AG09319 (cell line): Measurements from ENCODE around the gene MYO3B.

Experiments used
- DNase-seq: peaks from one replicate; pipeline ENCODE4 v3.0.0-alpha.2; 2010; ENCODE audit warnings: low read depth; ENCODE audit errors: extremely low read depth
- CTCF ChIP-seq: IDR thresholded peaks from 2 replicates; pipeline ENCODE4 v1.5.1; 2011; ENCODE audit warnings: low read depth, mild to moderate bottlenecking, inconsistent platforms, low read length, moderate library complexity

The MYO3B gene

DNA sequence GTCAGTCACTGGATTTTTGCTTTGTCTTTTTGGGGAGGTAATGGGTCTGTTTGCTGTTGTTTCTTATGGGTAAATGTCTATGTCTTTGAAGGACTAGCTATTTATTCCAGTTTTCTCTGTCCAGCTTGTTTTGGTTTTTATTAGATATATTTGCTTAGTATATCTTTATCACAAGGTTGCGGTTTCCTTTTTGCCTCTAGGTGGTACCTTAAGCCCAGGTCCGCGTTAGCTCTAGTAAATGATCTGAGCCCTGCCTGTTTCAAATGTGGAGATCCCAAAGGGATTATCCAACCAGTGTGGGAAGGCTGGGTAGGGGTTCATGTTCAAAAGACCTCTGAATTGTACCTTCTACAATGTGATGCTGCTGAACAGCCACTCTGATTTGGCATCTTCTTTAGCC, 114.5 kb downstream of the MYO3B start:
- no peak for DNase-seq
- no peak for TF ChIP-seq CTCF

DNA sequence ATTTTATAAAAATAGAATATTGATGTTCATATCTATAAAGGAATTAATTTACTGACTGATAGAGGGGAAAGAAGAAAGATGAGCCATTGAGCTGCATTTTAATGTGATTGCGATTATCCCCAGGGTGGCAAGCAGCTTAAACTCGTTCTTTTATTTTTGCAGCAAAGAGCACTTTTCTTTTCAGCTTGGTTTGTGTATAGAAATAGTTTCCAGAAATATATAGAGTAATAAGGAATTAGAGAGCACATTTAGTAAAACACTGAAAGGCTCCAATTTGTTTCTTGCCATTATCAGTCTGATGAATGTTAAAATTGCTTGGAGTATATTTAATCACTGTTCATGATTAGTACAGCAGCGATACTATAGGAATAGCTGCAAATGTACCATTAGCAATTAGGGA, 119.5 kb downstream of the MYO3B start:
- no peak for TF ChIP-seq CTCF

DNA sequence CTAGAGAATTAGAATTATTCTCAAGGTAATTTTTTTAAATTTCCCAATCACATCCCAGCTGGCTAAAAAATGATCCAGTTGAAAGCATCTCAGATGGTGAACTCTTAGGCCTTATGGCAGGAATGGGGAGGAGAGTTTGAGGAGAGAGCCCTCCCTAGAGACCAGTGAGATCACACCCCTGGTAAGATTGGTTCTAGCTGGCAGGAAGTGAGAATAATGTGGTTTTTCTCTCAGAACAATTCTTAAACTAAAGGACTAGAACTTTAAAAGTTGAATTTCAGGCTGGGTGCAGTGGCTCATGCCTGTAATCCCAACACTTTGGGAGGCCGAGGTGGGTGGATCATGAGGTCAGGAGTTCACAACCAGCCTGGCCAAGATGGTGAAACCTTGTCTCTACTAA, 120.2 kb downstream of the MYO3B start:
- DNase-seq = no peak
- TF ChIP-seq CTCF = no peak

More for the DNA sequence above, 119.5 kb downstream of the MYO3B start:
- DNase-seq = no peak

- no peak for TF ChIP-seq CTCF
- no peak for DNase-seq
Observed at GRCh38 chr2:170298861-170299429, 121.0 kb downstream of the MYO3B start.

GRCh38 chr2:170300993-170301392, 123.0 kb downstream of the MYO3B start:
- DNase-seq = no peak
- TF ChIP-seq CTCF = no peak

DNA sequence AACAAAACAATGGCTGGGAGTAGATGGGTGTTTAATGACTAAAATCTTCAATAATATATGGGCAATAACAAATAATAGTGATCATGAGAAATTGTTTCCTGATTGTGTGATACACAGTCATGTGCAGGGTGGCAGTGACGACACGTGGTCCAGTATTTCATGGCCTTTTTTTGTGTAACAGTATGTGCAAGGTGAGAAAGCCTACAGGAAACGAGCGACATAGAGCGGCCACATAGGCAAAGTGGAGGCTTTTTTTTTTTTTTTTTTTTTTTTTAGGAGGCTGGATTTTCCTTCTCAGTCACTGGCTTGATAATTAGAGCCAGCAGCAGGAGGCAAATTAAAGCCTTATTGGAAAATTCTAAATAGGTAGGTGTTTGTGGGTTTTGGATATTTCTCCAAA, 123.7 kb downstream of the MYO3B start:
- DNase-seq = no peak
- no peak for TF ChIP-seq CTCF

GRCh38 chr2:170305711-170306110, 127.8 kb downstream of the MYO3B start:
- no peak for TF ChIP-seq CTCF
- DNase-seq = no peak
